Stimulated activated CD4-positive, alpha-beta T cell treated with anti-CD3 and anti-CD28 coated beads, Interleukin-12 subunit alpha, Interleukin-12 subunit beta, amount 100 ng/mL, for 24 hours (primary cell): ENCODE measurements around the gene UGGT2.
"Not testable (repeated sequence)": the region's sequence is repeated elsewhere in the genome, so short reads cannot be mapped to it uniquely, and the experiment has no call there.

ENCODE experiments used
- DNase-seq, 2 experiments: peaks; one replicate each; pipeline ENCODE4 v3.0.0-alpha.2; 2020; ENCODE audit warnings: low read depth in 2 of 2

UGGT2 gene

GRCh38 chr13:96046449-96047126, 6.6 kb downstream of the UGGT2 start:
- not testable (repeated sequence) for DNase-seq

DNA sequence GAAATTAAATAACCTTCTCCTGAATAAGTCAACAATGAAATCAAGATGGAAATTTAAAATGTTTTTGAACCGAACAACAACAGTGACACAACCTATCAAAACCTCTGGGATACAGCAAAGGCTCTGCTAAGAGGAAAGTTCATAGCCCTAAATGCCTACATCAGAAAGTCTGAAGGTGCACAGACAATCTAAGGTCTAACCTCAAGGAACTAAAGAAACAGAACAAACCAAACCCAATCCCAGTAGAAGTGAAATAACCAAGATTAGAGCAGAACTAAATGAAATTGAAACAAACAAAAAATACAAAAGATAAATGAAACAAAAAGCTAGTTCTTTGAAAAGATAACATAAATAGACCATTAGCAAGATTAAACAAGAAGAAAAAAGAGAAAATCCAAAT, 9.0 kb downstream of the UGGT2 start:
- DNase-seq: no peak

DNA sequence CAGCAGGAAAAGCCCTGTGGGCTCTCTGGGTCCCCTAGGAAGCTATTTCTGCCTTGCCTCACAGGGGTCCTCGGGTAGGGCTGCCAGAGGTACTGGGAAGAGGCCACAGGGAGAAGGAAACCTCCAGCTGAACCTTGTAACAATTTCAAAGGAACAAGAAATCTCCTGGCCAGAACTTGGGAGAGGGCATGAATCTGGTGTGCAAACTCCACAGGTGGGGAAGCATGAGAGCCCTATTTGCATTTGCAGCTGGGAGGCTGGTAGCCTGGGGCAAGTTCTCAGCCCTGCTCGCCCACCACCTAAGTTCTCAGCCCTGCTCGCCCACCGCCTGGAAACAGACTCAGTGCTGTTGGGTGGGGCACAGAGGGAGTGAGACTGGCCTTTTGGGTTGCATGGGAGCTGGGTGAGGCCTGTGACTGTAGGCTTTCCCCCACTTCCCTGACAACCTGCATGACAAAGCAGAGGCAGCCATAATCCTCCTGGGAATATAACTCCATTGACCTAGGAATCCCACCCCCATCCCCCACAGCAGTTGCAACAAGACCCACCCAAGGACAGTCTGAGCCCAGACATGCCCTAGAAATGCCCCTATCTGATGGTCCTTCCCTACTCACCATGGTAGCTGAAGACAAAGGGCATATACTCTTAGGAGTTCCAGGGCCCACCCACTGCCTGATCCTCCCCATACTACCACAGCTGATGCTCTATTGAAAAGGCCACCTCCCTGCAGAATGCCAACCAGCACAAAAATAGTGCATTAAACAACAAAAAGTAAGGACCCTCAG, 11.7 kb downstream of the UGGT2 start:
- DNase-seq: no peak

- DNase-seq: no peak
Observed at GRCh38 chr13:96036515-96036914, 16.7 kb downstream of the UGGT2 start.

GRCh38 chr13:96034662-96035061, 18.5 kb downstream of the UGGT2 start:
- no peak for DNase-seq

GRCh38 chr13:96033220-96034015, 19.8 kb downstream of the UGGT2 start:
- no peak for DNase-seq

DNA sequence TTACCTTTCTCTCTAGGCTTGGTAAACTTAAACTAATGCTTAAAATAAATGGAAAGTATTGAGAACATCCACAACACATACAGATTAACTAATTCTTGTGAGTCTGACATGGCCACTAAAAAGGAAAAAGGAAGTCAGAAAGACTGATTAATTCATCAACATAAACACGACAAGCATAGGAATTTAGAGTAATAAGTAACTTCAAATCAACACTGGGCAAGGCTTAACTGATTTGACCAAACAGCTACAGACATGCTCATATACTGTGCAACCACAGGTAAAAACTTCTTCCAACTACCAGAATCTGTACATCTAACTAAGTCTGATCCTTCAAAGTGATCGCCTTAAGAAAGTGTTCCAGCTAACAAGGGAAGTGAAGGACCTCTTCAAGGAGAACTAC, 20.5 kb downstream of the UGGT2 start:
- DNase-seq: no peak

- no peak for DNase-seq
Observed at GRCh38 chr13:96029002-96029401, 24.2 kb downstream of the UGGT2 start.

- DNase-seq: no peak
Observed at GRCh38 chr13:96027496-96027895, 25.7 kb downstream of the UGGT2 start.

DNA sequence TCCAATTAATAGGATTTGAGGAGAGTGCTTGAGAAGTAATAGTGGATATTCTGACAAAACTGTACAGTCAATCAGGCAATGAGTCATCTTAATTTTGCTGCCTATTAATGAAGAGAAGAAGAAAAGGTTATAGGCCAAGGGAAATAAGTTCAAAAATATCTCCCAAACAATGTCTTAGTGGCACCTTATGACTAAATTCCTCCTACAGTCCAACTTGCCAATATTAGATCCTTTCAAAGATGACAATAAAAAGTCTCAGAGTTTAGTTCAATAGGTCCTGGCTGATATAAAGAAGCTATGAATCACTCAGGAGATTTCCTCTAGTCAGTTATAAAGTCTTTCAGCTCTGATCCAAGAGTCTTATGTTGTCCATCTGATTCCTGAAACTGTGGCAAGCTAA, 27.9 kb downstream of the UGGT2 start:
- no peak for DNase-seq

DNA sequence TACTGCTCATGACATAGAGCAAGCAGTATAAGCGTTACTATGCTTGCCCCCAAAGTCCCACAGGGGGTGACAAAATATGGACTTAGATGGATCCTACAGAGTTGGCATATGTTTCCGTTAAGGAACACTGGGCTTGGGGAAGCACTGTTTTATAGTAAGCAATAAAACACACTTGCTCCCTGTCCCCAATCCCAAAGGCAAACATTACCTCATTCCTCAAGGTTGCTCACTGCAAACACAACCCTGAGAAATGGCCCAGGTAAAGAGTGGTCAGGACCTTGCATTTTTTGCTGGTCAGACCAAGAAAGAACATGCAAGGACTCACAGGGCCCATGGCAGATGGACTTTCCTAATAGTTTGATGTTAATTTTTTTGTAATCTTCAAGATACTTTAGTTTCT, 32.3 kb downstream of the UGGT2 start:
- DNase-seq: no peak

DNA sequence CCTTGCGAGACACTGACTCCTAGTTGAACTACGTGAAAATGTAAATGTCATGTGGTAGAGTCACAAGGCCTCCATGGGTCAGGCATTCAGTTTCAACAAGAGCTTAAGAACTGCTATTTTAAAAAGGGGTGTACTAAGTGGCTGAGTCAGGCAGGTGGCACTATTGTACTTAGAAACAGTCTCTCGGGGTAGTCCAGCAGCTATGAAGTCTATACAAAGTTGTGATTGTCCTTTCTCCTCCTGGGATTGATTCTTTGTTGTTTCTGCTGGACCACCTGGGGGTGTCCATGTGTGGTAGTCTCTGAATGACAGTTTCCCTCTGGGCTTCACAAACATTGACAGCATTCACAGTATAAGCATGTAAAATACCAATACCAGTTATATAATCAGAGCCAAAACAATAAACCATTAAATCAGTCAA, 33.0 kb downstream of the UGGT2 start:
- DNase-seq: no peak

DNA sequence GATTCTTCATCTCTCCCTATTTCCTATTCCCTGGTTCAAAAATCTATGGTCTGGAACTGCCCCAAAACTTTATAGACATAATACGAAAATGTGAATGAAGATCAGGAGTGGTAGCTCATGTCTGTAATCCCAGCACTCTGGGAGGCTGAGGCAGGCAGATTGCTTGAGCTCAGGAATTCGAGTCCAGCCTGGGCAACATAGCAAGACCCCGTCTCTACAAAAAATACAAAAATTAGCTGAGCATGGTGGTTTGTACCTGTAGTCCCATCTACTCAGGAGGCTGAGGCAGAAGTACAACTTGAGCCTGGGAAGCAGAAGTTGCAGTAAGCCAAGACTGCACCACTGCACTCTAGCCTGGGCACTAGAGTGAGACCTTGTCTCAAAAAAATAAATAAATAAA, 35.1 kb downstream of the UGGT2 start:
- DNase-seq: no peak

DNA sequence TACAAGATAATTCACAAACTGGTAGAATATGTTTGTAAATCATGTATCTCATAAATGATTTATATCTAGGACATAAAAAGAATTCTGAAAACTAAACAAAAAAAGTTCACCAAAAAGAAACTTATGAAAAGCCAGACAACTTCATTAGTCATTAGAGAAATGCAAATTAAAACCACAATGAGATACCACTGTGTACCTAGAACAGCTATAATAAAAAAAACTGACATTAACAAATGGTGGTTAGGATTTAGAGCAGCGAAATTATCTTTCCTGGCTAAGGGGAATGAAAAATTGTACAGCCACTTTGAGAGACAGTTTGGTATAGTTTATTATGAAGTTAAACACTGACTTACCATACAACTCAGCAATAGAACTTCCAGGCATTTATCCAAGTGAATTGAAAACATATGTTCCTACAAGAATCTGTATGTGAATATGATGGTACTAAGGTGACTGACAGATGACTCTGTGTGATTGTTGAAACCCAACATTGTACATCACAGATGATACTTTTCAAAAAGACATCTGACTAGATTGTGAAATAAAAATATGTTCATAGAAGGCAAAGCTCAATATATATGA, 41.8 kb downstream of the UGGT2 start:
- no peak for DNase-seq

- no peak for DNase-seq
Observed at GRCh38 chr13:96003304-96003703, 49.9 kb downstream of the UGGT2 start.

DNA sequence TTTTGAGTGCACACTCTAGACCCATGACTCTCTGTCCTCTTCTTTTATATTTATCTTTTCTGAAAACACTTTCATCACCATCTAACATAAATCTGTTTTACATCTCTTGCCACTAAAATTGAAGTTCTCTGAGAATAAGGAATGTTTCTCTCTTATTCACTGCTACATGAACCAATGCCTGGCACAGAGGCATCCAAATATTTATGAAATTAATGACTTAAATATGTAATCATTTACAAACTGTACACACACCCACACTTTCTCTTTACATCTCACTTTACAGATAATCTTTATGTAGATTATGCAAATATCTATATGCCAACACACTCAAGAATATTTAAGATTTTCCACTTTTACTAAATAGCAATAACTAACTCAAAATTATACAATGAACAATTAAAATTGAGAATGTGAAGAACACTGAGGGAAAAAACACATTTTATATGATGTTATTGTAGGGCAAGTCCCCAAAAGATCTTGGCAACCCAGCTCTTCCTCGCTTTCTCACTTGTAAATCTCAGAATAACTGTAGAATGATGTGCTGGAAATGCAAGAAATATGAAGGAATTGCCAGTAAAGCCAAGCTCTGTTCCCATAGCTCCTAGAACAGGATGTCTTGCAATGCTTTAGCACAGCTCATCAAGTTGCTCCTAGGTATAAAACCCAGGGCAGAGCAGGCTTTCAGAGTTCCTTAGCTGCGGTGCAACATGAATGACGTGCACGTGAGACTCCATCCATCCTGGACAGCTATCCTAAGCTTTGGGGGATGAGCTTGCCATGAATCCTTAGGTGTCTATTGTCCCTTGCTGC, 50.7 kb downstream of the UGGT2 start:
- no peak for DNase-seq

GRCh38 chr13:96000069-96000468, 53.1 kb downstream of the UGGT2 start:
- no peak for DNase-seq

- no peak for DNase-seq
Observed at GRCh38 chr13:95987841-95988240, 65.4 kb downstream of the UGGT2 start.

DNA sequence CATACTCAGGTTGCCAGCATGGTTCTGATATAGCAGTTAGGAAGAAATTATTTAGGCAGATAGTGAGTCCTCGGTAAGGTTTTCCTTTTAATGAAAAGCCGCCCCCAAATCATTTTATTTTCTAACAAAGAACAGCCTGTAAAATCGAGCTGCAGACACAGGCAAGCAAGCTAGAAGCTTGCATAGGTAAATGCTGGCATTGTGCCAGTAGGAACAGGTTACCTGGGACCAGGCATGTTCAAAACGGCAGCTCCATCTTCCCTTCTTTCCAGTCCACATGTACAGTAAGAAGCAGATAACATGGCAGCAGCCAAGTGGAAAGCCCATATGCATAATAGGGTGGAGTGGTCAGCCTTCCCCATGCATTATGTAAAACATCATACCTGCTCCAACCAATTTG, 71.1 kb downstream of the UGGT2 start:
- DNase-seq: no peak

GRCh38 chr13:95972651-95973050, 80.5 kb downstream of the UGGT2 start:
- DNase-seq: not testable (repeated sequence)

DNA sequence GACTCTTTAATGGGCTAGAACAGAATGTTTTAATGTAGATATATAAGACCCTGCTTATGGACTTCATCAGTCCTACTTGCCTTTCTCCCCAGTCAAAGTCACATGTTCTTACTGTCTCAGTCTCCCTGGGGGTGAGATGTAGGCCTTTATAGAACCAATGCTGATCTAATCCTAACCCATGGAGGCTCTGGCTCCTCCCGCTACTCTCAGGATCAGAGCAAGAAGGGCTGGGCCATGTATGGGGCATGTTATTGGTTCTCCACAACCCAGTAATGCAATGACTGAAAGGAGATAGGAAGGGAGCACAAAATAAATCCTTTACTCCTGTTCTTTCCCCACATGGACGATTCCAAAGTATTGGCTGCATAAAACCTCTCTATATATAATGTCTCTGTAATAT, 82.3 kb downstream of the UGGT2 start:
- DNase-seq: no peak
